Activated T-cell treated with anti-CD3 and anti-CD28 coated beads, Interleukin-2, amount 50 U/mL, for 24 hours (primary cell): Measurements from ENCODE around the gene SHISA6.

Experiments
- DNase-seq: peaks from one replicate; pipeline ENCODE4 v3.0.0-alpha.2; 2020
- H3K27ac Mint-ChIP-seq: 2 replicates; pipeline ENCODE4 v1.8.0; 2020; ENCODE audit warnings: mild to moderate bottlenecking, mixed read lengths
- H3K27me3 Mint-ChIP-seq: 2 replicates; pipeline ENCODE4 v1.8.0; 2020; ENCODE audit warnings: mixed read lengths
- H3K36me3 Mint-ChIP-seq: 2 replicates; pipeline ENCODE4 v1.8.0; 2020; ENCODE audit warnings: low read depth, mixed read lengths
- H3K4me1 Mint-ChIP-seq: 2 replicates; pipeline ENCODE4 v1.8.0; 2020; ENCODE audit warnings: low read depth, mixed read lengths
- H3K4me3 Mint-ChIP-seq: 2 replicates; pipeline ENCODE4 v1.8.0; 2020; ENCODE audit warnings: mild to moderate bottlenecking, moderate library complexity, mixed read lengths
- H3K9me3 Mint-ChIP-seq: 2 replicates; pipeline ENCODE4 v1.8.0; 2020; ENCODE audit warnings: mixed read lengths

The SHISA6 gene

GRCh38 chr17:11331547-11332513 lies 90.8 kb downstream of the SHISA6 start:
- Mint-ChIP-seq H3K4me3 (no peak overlapping the region), H3K4me1 (no peaks in the 10 kb centered on the region), H3K27ac (no peak overlapping the region), H3K36me3 (no peaks in the 10 kb centered on the region), H3K9me3 (no peaks in the 10 kb centered on the region), H3K27me3 (no peaks in the 10 kb centered on the region)
- no peak for DNase-seq

GRCh38 chr17:11332706-11333105 lies 91.7 kb downstream of the SHISA6 start:
- Mint-ChIP-seq H3K27me3 (no peaks in the 10 kb centered on the region), H3K4me3 (no peak overlapping the region), H3K36me3 (no peaks in the 10 kb centered on the region), H3K27ac (no peak overlapping the region), H3K4me1 (no peaks in the 10 kb centered on the region), H3K9me3 (no peaks in the 10 kb centered on the region)
- DNase-seq, result no peak

GRCh38 chr17:11334493-11334892 lies 93.5 kb downstream of the SHISA6 start:
- no peaks in the 10 kb centered on the region for H3K4me1 Mint-ChIP-seq
- H3K36me3 Mint-ChIP-seq, result no peaks in the 10 kb centered on the region
- no peak for DNase-seq
- no peaks in the 10 kb centered on the region for H3K27me3 Mint-ChIP-seq
- H3K27ac Mint-ChIP-seq, result no peak overlapping the region
- no peaks in the 10 kb centered on the region for H3K9me3 Mint-ChIP-seq
- H3K4me3 Mint-ChIP-seq, result no peak overlapping the region

- DNase-seq, result no peak
- Mint-ChIP-seq H3K36me3 (no peaks in the 10 kb centered on the region), H3K4me1 (no peaks in the 10 kb centered on the region), H3K4me3 (no peak overlapping the region), H3K27me3 (no peaks in the 10 kb centered on the region), H3K9me3 (no peaks in the 10 kb centered on the region), H3K27ac (no peak overlapping the region)
Measured at GRCh38 chr17:11336290-11336689, 95.3 kb downstream of the SHISA6 start.

GRCh38 chr17:11340803-11341202 lies 99.8 kb downstream of the SHISA6 start:
- Mint-ChIP-seq H3K4me3 (no peak overlapping the region), H3K36me3 (no peaks in the 10 kb centered on the region), H3K4me1 (no peaks in the 10 kb centered on the region), H3K27ac (no peak overlapping the region), H3K9me3 (peaks cover 1% of the 10 kb centered on the region), H3K27me3 (no peaks in the 10 kb centered on the region)
- no peak for DNase-seq

- DNase-seq, result no peak
- Mint-ChIP-seq H3K27me3 (no peaks in the 10 kb centered on the region), H3K9me3 (peaks cover 6% of the 10 kb centered on the region), H3K27ac (no peak overlapping the region), H3K36me3 (no peaks in the 10 kb centered on the region), H3K4me3 (no peak overlapping the region), H3K4me1 (no peaks in the 10 kb centered on the region)
Measured at GRCh38 chr17:11342138-11342537, 101.1 kb downstream of the SHISA6 start.

- no peak overlapping the region for H3K27ac Mint-ChIP-seq
- no peaks in the 10 kb centered on the region for H3K36me3 Mint-ChIP-seq
- no peaks in the 10 kb centered on the region for H3K27me3 Mint-ChIP-seq
- no peak overlapping the region for H3K4me3 Mint-ChIP-seq
- H3K4me1 Mint-ChIP-seq, result no peaks in the 10 kb centered on the region
- H3K9me3 Mint-ChIP-seq, result peaks cover 15% of the 10 kb centered on the region
- DNase-seq, result no peak
Measured at GRCh38 chr17:11349106-11349505, 108.1 kb downstream of the SHISA6 start.

- no peak overlapping the region for H3K27ac Mint-ChIP-seq
- H3K4me1 Mint-ChIP-seq, result no peaks in the 10 kb centered on the region
- H3K4me3 Mint-ChIP-seq, result no peak overlapping the region
- no peaks in the 10 kb centered on the region for H3K36me3 Mint-ChIP-seq
- H3K9me3 Mint-ChIP-seq, result peaks cover 15% of the 10 kb centered on the region
- H3K27me3 Mint-ChIP-seq, result no peaks in the 10 kb centered on the region
- DNase-seq, result no peak
Measured at GRCh38 chr17:11351479-11351878, 110.5 kb downstream of the SHISA6 start.

GRCh38 chr17:11353601-11354000 lies 112.6 kb downstream of the SHISA6 start:
- no peaks in the 10 kb centered on the region for H3K36me3 Mint-ChIP-seq
- DNase-seq, result no peak
- H3K4me3 Mint-ChIP-seq, result no peak overlapping the region
- H3K27ac Mint-ChIP-seq, result no peak overlapping the region
- no peaks in the 10 kb centered on the region for H3K27me3 Mint-ChIP-seq
- no peaks in the 10 kb centered on the region for H3K4me1 Mint-ChIP-seq
- peaks cover 14% of the 10 kb centered on the region for H3K9me3 Mint-ChIP-seq

GRCh38 chr17:11356371-11356770 lies 115.4 kb downstream of the SHISA6 start:
- no peaks in the 10 kb centered on the region for H3K27me3 Mint-ChIP-seq
- H3K4me3 Mint-ChIP-seq, result no peak overlapping the region
- peaks cover 16% of the 10 kb centered on the region for H3K9me3 Mint-ChIP-seq
- no peaks in the 10 kb centered on the region for H3K4me1 Mint-ChIP-seq
- no peak for DNase-seq
- H3K36me3 Mint-ChIP-seq, result no peaks in the 10 kb centered on the region
- H3K27ac Mint-ChIP-seq, result no peak overlapping the region

- Mint-ChIP-seq H3K4me1 (no peaks in the 10 kb centered on the region), H3K4me3 (no peak overlapping the region), H3K27me3 (no peaks in the 10 kb centered on the region), H3K36me3 (no peaks in the 10 kb centered on the region), H3K27ac (no peak overlapping the region), H3K9me3 (peaks cover 5% of the 10 kb centered on the region)
- DNase-seq, result no peak
Measured at GRCh38 chr17:11363565-11364117, 122.6 kb downstream of the SHISA6 start.

GRCh38 chr17:11366272-11366850 lies 125.3 kb downstream of the SHISA6 start:
- H3K27me3 Mint-ChIP-seq, result no peaks in the 10 kb centered on the region
- H3K27ac Mint-ChIP-seq, result no peak overlapping the region
- no peak overlapping the region for H3K4me3 Mint-ChIP-seq
- no peaks in the 10 kb centered on the region for H3K9me3 Mint-ChIP-seq
- no peak for DNase-seq
- no peaks in the 10 kb centered on the region for H3K36me3 Mint-ChIP-seq
- no peaks in the 10 kb centered on the region for H3K4me1 Mint-ChIP-seq

GRCh38 chr17:11369575-11369974 lies 128.6 kb downstream of the SHISA6 start:
- H3K36me3 Mint-ChIP-seq, result no peaks in the 10 kb centered on the region
- H3K27me3 Mint-ChIP-seq, result no peaks in the 10 kb centered on the region
- H3K4me3 Mint-ChIP-seq, result no peak overlapping the region
- no peaks in the 10 kb centered on the region for H3K4me1 Mint-ChIP-seq
- no peak overlapping the region for H3K27ac Mint-ChIP-seq
- H3K9me3 Mint-ChIP-seq, result peaks cover 6% of the 10 kb centered on the region
- no peak for DNase-seq

GRCh38 chr17:11372692-11373091 lies 131.7 kb downstream of the SHISA6 start:
- no peak overlapping the region for H3K4me3 Mint-ChIP-seq
- H3K27me3 Mint-ChIP-seq, result no peaks in the 10 kb centered on the region
- H3K36me3 Mint-ChIP-seq, result no peaks in the 10 kb centered on the region
- no peaks in the 10 kb centered on the region for H3K4me1 Mint-ChIP-seq
- DNase-seq, result no peak
- peaks cover 6% of the 10 kb centered on the region for H3K9me3 Mint-ChIP-seq
- H3K27ac Mint-ChIP-seq, result no peak overlapping the region

GRCh38 chr17:11378506-11378905 lies 137.5 kb downstream of the SHISA6 start:
- Mint-ChIP-seq H3K9me3 (peaks cover 2% of the 10 kb centered on the region), H3K27me3 (no peaks in the 10 kb centered on the region), H3K27ac (no peak overlapping the region), H3K4me1 (no peaks in the 10 kb centered on the region), H3K4me3 (no peak overlapping the region), H3K36me3 (no peaks in the 10 kb centered on the region)
- DNase-seq, result no peak
